ENCODE measurements around the gene AIFM3. TPM values are rescaled to one million over a fixed set of nuclear protein-coding genes. Genes with fewer than 3 reads are reported as not detected.

AIFM3 gene
- total and polyA plus RNA-seq, 2 of the 13 experiments (the other 11 are each of a cell fraction or from before 2014, with no cell fraction given), result 9.0 to 15.3 TPM

DNA sequence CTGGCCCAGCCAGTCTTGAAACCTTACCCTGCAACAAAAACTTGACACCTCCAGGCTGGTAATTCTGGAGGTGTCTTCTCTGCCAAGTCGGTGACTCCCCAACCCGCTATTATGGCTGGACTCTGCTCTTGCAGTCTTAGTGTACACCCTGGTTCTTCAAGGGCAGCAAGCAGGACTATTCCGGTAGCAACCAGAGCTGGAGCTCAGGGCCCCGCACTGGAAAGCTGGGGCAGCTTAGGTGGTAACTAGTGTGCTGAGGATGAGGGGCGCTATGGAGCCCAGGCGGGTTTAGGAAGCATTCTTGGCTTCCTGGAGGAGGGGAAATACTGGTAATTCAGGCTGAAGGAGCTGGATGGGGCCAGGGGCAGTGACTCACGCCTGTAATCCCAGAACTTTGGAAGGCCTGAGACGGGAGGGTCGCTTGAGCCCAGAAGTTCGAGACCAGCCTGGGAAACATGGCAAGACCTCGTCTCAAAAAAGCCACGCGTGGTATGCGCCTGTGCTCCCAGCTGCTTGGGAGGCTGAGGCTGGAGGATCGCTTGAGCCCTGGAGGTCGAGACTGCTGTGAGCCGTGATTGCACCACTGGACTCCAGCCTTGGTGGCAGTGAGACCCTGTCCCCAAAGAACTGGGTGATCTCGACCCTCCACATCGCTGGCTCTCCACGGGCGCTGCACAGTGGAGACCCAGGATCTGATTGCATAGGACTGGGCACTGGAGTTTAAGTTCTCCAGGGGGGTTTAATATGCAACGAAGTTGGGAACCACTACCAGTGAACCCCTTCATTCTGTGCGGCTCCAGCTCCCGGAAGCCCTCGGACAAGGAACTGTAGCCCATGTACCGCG is 10.6 kb upstream of the AIFM3 start (continued):
- TF ChIP-seq, protein P1, sequence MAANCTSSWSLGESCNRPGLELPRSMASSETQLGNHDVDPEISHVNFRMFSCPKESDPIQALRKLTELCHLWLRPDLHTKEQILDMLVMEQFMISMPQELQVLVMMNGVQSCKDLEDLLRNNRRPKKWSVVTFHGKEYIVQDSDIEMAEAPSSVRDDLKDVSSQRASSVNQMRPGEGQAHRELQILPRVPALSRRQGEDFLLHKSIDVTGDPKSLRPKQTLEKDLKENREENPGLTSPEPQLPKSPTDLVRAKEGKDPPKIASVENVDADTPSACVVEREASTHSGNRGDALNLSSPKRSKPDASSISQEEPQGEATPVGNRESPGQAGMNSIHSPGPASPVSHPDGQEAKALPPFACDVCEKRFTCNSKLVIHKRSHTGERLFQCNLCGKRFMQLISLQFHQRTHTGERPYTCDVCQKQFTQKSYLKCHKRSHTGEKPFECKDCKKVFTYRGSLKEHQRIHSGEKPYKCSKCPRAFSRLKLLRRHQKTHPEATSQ (CRISPR knock-in tag; IDR thresholded peaks at IDR 0.05; ENCODE audit: borderline replicate concordance), result no peak
- TF ChIP-seq ZNF652 (CRISPR knock-in tag; IDR thresholded peaks at IDR 0.05; ENCODE audit: borderline replicate concordance, low read depth) (no peak), FOSL2 (CRISPR knock-in tag; IDR thresholded peaks at IDR 0.05) (peak; percentile 51), PHF5A (CRISPR knock-in tag; IDR thresholded peaks at IDR 0.05; ENCODE audit: low read depth, unreplicated experiment) (no peak), SP5 (CRISPR knock-in tag; IDR thresholded peaks at IDR 0.05; ENCODE audit: borderline replicate concordance, low read depth) (0 out of 2 replicates have a peak, but pooled peaks have one; percentile 8), TCF7L2 (IDR thresholded peaks at IDR 0.05; ENCODE audit: low read depth, low read length) (no peak), ZNF326 (CRISPR knock-in tag; IDR thresholded peaks at IDR 0.05; ENCODE audit: borderline replicate concordance) (no peak), ZNF709 (CRISPR knock-in tag; IDR thresholded peaks at IDR 0.05) (no peak), ISL2 (CRISPR knock-in tag; IDR thresholded peaks at IDR 0.05) (no peak), ZNF460 (CRISPR knock-in tag; IDR thresholded peaks at IDR 0.05; ENCODE audit: borderline replicate concordance) (no peak), ZNF230 (CRISPR knock-in tag; IDR thresholded peaks at IDR 0.05) (no peak), ZNF766 (CRISPR knock-in tag; IDR thresholded peaks at IDR 0.05; ENCODE audit: borderline replicate concordance) (no peak; the same call in 1 of the 2 replicates), HOXA9 (CRISPR knock-in tag; IDR thresholded peaks at IDR 0.05; ENCODE audit: borderline replicate concordance) (no peak), ZMYM3 (CRISPR knock-in tag; IDR thresholded peaks at IDR 0.05) (peak; percentile 87; the same call in 1 of the 2 replicates), HDAC6 (IDR thresholded peaks at IDR 0.05; ENCODE audit: low read depth, low read length) (no peak), MAFG (CRISPR knock-in tag; IDR thresholded peaks at IDR 0.05) (no peak), ARNTL (CRISPR knock-in tag; IDR thresholded peaks at IDR 0.05) (no peak)
- TF ChIP-seq, protein P2, sequence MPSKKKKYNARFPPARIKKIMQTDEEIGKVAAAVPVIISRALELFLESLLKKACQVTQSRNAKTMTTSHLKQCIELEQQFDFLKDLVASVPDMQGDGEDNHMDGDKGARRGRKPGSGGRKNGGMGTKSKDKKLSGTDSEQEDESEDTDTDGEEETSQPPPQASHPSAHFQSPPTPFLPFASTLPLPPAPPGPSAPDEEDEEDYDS (CRISPR knock-in tag; IDR thresholded peaks at IDR 0.05), result no peak
- TF ChIP-seq, protein P3, sequence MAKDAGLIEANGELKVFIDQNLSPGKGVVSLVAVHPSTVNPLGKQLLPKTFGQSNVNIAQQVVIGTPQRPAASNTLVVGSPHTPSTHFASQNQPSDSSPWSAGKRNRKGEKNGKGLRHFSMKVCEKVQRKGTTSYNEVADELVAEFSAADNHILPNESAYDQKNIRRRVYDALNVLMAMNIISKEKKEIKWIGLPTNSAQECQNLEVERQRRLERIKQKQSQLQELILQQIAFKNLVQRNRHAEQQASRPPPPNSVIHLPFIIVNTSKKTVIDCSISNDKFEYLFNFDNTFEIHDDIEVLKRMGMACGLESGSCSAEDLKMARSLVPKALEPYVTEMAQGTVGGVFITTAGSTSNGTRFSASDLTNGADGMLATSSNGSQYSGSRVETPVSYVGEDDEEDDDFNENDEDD (CRISPR knock-in tag; IDR thresholded peaks at IDR 0.05; ENCODE audit: borderline replicate concordance), result no peak
- TF ChIP-seq, protein P4, sequence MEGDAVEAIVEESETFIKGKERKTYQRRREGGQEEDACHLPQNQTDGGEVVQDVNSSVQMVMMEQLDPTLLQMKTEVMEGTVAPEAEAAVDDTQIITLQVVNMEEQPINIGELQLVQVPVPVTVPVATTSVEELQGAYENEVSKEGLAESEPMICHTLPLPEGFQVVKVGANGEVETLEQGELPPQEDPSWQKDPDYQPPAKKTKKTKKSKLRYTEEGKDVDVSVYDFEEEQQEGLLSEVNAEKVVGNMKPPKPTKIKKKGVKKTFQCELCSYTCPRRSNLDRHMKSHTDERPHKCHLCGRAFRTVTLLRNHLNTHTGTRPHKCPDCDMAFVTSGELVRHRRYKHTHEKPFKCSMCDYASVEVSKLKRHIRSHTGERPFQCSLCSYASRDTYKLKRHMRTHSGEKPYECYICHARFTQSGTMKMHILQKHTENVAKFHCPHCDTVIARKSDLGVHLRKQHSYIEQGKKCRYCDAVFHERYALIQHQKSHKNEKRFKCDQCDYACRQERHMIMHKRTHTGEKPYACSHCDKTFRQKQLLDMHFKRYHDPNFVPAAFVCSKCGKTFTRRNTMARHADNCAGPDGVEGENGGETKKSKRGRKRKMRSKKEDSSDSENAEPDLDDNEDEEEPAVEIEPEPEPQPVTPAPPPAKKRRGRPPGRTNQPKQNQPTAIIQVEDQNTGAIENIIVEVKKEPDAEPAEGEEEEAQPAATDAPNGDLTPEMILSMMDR (CRISPR knock-in tag; IDR thresholded peaks at IDR 0.05), result peak; percentile 73
- TF ChIP-seq, protein P5, sequence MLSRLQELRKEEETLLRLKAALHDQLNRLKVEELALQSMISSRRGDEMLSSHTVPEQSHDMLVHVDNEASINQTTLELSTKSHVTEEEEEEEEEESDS (CRISPR knock-in tag; IDR thresholded peaks at IDR 0.05; ENCODE audit: borderline replicate concordance), result no peak
- TF ChIP-seq, protein P6, sequence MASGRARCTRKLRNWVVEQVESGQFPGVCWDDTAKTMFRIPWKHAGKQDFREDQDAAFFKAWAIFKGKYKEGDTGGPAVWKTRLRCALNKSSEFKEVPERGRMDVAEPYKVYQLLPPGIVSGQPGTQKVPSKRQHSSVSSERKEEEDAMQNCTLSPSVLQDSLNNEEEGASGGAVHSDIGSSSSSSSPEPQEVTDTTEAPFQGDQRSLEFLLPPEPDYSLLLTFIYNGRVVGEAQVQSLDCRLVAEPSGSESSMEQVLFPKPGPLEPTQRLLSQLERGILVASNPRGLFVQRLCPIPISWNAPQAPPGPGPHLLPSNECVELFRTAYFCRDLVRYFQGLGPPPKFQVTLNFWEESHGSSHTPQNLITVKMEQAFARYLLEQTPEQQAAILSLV (CRISPR knock-in tag; IDR thresholded peaks at IDR 0.05; ENCODE audit: borderline replicate concordance), result no peak
